ENCODE results near the gene FARP1. TPM values are rescaled to one million over a fixed set of nuclear protein-coding genes. Genes with fewer than 3 reads are reported as not detected.

The FARP1 gene
- total and polyA plus RNA-seq, 2 of the 8 experiments (the other 6 are each of a cell fraction or from before 2014, with no cell fraction given): 24.7 to 104 TPM

DNA sequence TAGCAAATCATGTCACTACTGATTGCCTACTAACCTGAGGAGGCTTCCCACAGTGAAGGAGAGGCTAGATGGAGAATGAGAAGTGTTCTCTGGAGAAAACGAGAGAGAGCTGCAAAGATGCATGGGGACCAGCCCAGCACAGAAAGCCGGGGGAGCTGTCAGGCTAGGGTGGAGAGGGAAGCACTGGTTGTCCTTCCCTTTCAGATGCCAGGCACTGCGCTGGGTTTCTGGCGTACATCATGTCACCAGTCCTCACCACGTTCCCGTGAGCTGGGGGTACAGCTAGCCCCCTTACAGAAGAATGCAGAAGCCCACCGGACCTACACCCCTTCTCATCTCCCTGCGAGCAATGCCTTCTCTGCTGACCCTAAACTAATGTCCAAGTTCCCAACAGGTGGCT is 348.0 kb downstream of the FARP1 start (continued):
- TF ChIP-seq MAFK (IDR thresholded peaks at IDR 0.05; ENCODE audit: low read depth, low read length): no peak
- TF ChIP-seq, protein P1, sequence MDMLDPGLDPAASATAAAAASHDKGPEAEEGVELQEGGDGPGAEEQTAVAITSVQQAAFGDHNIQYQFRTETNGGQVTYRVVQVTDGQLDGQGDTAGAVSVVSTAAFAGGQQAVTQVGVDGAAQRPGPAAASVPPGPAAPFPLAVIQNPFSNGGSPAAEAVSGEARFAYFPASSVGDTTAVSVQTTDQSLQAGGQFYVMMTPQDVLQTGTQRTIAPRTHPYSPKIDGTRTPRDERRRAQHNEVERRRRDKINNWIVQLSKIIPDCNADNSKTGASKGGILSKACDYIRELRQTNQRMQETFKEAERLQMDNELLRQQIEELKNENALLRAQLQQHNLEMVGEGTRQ (IDR thresholded peaks at IDR 0.05; ENCODE audit: low read length): no peak
- TF ChIP-seq SIX5 (IDR thresholded peaks at IDR 0.05; ENCODE audit: low read depth, low read length): no peak
- no peak for TF ChIP-seq RXRA (IDR thresholded peaks at IDR 0.05; ENCODE audit: insufficient read depth, low read depth, low read length)
- TF ChIP-seq POLR2AphosphoS5 (IDR thresholded peaks at IDR 0.05; ENCODE audit: low read depth, low read length): no peak
- TF ChIP-seq, protein P2, sequence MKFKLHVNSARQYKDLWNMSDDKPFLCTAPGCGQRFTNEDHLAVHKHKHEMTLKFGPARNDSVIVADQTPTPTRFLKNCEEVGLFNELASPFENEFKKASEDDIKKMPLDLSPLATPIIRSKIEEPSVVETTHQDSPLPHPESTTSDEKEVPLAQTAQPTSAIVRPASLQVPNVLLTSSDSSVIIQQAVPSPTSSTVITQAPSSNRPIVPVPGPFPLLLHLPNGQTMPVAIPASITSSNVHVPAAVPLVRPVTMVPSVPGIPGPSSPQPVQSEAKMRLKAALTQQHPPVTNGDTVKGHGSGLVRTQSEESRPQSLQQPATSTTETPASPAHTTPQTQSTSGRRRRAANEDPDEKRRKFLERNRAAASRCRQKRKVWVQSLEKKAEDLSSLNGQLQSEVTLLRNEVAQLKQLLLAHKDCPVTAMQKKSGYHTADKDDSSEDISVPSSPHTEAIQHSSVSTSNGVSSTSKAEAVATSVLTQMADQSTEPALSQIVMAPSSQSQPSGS (IDR thresholded peaks at IDR 0.05; ENCODE audit: low read length): no peak

Measured in H1 (cell line).